HuH-7.5 (cell line): ENCODE results near the gene SCN4B.

Source experiments
- DNase-seq: peaks from one replicate; pipeline ENCODE4 v3.0.0; 2011; ENCODE audit warnings: low spot score

SCN4B gene

GRCh38 chr11:118129471-118130172 is 23.0 kb downstream of the SCN4B start:
- DNase-seq, result no peak

DNA sequence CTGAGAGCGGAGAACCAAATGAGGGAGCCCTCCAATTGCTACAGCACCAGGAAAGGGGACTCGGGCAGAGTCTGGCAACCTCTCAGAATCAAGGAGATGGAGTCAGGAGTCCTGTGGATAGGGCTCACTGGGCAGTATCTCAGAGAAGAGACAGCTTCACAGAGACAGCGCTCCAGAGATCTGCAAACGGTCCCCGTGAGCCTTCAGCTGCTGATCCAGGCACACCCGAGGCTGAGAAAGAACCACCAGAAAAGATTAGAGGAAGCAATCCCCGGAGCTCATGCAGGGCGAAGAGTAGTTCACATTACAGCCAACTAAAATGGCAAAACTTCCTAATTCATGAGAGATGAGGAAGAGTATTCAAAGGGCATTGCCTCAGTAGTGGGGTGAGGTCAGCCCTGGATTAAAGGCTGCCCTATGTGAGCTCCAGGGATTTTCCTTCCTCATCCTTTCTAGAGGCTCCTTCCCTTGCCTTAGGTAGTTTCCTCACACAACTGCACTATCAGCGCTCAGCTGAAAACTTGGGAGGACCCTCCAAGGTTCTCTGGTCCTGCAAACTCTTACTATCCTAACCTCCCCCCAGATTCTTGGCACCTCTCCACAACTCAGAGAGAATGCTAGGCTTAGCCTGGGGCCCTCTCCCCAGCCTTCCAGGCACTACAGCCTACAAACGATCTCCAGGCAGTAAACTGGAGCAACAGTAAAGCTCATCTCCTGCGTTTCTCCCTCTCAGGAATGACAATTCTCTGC is 23.7 kb downstream of the SCN4B start:
- no peak for DNase-seq

- no peak for DNase-seq
These were observed 24.3 kb downstream of the SCN4B start for GRCh38 chr11:118128310-118128709.

GRCh38 chr11:118126082-118126838 is 26.4 kb downstream of the SCN4B start:
- no peak for DNase-seq

DNA sequence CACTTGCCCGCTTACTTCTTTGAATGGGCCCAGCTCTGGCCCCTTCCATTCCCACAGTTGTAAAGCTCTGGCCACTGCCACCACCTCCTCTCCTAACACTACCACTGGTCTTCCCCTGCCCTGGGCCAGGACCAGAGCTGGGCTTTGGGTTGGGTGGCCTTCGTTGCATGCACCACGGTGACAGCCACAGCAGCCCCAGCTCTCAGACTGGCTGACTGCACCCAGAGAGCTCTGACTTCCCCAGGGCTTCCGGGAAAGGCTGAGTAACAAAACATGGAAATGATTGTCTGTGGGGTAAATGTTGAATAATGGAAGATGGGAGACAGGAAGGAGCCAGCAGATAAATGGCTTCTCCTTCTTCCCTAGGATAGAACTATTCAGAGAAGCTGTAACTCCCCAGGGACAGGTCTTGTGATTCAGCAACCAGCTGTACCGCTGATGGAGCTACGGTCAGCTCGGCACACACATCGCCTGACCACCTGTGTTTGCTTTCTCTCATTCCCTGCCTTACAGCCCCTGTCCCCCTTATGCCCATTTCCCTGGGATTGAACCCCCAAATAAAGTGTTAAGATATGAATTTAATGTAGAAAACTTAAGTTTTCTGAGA is 27.6 kb downstream of the SCN4B start:
- no peak for DNase-seq

DNA sequence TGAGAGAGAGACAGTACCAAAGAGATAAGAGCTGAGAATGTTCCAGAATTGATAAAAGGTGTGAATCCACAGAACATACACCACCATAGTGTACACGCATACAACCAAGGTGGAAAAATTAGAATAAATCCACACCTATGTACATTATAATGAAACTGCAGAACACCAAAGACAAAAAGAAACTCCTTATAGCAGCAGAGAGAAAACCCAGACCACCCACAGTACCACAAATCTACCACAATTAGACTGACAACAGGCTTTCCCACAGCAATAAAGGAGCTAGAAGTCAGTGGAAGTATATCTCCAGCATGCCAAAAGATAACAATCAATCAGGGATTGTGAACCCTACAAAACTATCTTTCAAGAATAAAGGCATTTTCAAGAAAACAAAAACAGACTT is 31.8 kb downstream of the SCN4B start:
- DNase-seq, result no peak

DNA sequence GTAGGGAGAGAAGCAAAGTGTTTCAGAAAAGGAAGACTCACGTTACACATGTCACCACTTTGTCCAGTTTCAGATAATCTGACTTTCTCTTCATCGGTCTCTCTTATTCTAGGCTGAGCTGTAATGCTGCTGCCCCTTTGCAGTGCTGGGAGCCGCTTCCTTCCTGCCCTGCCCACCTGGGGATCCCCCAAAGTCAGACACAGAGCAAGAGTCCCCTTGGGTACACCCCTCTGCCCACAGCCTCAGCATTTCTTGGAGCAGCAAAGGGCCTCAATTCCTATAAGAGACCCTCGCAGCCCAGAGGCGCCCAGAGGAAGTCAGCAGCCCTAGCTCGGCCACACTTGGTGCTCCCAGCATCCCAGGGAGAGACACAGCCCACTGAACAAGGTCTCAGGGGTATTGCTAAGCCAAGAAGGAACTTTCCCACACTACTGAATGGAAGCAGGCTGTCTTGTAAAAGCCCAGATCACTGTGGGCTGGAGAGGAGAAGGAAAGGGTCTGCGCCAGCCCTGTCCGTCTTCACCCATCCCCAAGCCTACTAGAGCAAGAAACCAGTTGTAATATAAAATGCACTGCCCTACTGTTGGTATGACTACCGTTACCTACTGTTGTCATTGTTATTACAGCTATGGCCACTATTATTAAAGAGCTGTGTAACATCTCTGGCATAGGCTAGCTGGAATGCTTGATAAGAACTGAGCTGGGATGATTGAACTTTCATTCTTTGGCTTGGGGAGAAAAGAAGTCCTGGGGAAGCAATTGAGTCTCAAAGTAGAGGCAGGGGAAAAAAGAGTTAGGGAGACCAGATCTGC is 34.6 kb downstream of the SCN4B start:
- DNase-seq, result no peak

DNA sequence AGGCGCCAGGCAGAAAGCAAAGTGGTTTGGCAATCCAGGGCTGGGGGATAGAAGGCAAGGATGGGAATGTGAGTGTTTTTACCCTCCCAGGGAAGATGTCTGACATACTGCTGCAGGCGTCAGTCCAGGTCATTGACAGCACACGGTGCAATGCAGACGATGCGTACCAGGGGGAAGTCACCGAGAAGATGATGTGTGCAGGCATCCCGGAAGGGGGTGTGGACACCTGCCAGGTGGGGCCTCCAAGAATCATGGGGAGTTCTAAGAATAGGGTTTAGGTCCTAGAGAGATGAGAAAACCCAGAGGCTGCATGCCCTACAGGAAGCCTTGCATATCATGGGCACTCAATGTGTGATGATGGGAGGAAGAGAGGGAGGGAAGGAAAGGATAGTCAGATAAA is 37.6 kb downstream of the SCN4B start:
- DNase-seq, result no peak

DNA sequence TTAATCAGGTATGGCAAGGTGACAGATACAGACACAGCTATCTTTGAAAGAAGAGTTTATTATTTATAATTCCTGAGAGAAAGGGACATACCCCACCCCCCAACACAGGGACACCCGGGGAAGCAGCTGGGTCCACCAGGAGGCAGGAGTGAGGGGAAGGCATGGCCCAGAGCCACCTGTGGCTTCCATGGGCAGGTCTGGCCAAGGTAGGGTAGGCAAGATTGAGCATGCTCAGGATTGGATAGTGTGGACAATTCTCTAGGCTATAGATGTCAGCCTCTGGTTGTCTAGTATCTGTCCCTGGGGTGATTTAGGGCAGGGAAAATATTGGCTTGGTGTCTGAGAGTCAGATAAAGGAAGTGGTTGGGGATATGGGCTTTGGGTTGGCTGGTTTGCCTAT is 38.4 kb downstream of the SCN4B start:
- no peak for DNase-seq

GRCh38 chr11:118112711-118113430 is 39.8 kb downstream of the SCN4B start:
- DNase-seq, result no peak

GRCh38 chr11:118111744-118112035 is 40.9 kb downstream of the SCN4B start:
- no peak for DNase-seq

DNA sequence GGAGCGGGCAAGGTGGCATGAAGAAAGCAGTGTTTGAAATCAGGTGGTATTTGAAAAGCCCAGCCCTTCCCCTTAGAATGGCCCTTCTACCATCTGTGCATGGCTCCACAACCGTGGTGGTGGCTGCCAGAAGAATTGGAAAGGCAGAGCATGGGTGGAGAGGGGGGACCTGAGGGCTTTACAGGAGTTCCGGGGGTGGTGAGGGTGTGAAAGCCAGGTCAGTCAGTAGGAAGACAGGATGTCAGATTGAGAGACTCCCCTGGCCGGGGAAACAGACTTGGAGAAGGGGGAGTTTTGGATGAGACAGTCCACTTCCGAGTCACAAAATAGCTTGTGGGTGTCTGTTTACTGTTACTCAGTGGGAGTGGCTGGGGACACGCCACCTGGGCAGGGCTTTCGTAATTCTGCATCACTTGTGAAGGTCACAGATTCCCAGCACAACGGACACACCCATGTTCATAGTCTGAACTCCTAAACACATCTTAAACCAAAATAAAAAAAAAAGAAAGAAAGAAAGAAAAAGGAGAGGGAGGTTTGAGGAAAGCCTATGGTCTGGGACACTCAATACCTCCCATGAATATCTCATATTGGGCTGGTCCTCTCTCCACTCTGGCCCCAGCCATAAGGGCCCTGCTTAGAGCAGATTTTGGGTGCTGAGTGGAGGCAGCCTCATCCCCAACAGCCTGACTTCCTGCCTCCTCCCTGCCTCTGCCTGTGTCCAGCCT is 41.4 kb downstream of the SCN4B start:
- no peak for DNase-seq

- DNase-seq, result no peak
These were observed 43.4 kb downstream of the SCN4B start for GRCh38 chr11:118109231-118109630.

GRCh38 chr11:118108513-118108912 is 44.1 kb downstream of the SCN4B start:
- DNase-seq, result no peak

GRCh38 chr11:118106789-118107335 is 45.8 kb downstream of the SCN4B start:
- no peak for DNase-seq

GRCh38 chr11:118105657-118106305 is 46.8 kb downstream of the SCN4B start:
- DNase-seq, result no peak

- DNase-seq, result no peak
These were observed 48.1 kb downstream of the SCN4B start for GRCh38 chr11:118104491-118104890.

GRCh38 chr11:118102721-118103261 is 49.8 kb downstream of the SCN4B start:
- DNase-seq, result no peak

DNA sequence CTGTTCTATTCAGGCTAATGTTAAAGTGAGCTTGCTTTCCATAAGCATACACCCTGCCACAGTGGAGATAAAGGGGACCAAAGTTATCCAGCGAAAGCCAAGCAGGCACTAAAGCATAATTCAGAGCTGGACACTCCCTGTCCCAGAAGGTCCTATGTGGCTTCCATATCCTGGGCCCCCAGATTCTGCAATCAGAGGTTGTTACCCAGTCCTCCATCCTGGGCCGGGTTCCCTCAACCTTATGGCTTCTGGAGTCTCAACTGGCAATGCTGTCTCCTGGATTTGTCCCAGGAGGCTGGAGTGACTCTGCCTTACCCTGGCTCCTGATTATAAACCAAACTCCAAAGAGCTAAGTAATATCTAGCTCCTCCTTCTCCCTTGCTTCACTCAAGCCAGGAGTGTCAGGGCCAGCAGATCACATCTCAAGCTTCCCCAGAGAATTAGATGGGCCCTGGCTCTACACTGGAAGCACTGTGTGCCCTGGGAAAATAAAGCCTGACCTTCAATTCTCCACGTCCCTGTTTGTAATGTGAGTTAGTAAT is 51.9 kb downstream of the SCN4B start:
- no peak for DNase-seq
